Measurements from ENCODE around the gene MPC1L. TPM values are rescaled to one million over a fixed set of nuclear protein-coding genes. Genes with fewer than 3 reads are reported as not detected.
"Not testable (repeated sequence)": the region's sequence is repeated elsewhere in the genome, so short reads cannot be mapped to it uniquely, and the experiment has no call there.

Gene MPC1L
- total RNA-seq (not detected), polyA plus RNA-seq (not detected)

- Histone ChIP-seq H3K4me1 (ENCODE audit: control insufficient read depth in 4 of 4, insufficient read depth in 4 of 4, low read length in 3 of 4) (no peaks in the 10 kb centered on the region), H3K27me3 (ENCODE audit: control insufficient read depth in 4 of 4, insufficient read depth in 4 of 4, low read length in 3 of 4) (no peaks in the 10 kb centered on the region), H3K9me3 (ENCODE audit: control insufficient read depth in 4 of 4, low read length in 3 of 4) (peaks cover 0 to 9% (median 3%) of the 10 kb centered on the region in 4 donors), H3K9ac (ENCODE audit: low read depth in 1 of 2, low read length in 2 of 2) (no peak within 1 kb of the TSS), H3K36me3 (ENCODE audit: control insufficient read depth in 4 of 4, insufficient read depth in 3 of 4, low read depth in 1 of 4, low read length in 3 of 4) (peaks cover 0 to 7% (median 2%) of the 10 kb centered on the region in 4 donors), H3K27ac (ENCODE audit: low read depth in 1 of 2, low read length in 2 of 2) (no peak within 1 kb of the TSS), H3K4me3 (ENCODE audit: low read depth in 1 of 3, low read length in 3 of 3) (no peak within 1 kb of the TSS)
- DNase-seq (ENCODE audit: low spot score), result no peak
- TF ChIP-seq SP1 (IDR thresholded peaks at IDR 0.05) (no peak), RAD21 (IDR thresholded peaks at IDR 0.05) (no peak), HNF4G (IDR thresholded peaks at IDR 0.05) (no peak)
- WGBS, result 93% methylated on average over 38 of the region's 38 CpGs
These were observed at the start of gene MPC1L for GRCh38 chrX:40623139-40623536. TSS of gene MPC1L (plus strand) at chrX:40623428. CDS start at chrX:40623566, 138 bp downstream.

GRCh38 chrX:40573763-40574162 lies 49.5 kb upstream of the MPC1L start:
- H3K9me3 ChIP-seq (ENCODE audit: control insufficient read depth in 4 of 4, low read length in 3 of 4), result no peaks in the 10 kb centered on the region
- DNase-seq (ENCODE audit: low spot score), result peak; percentile 35
- H3K4me1 ChIP-seq (ENCODE audit: control insufficient read depth in 4 of 4, insufficient read depth in 4 of 4, low read length in 3 of 4), result no peaks in the 10 kb centered on the region
- no peaks in the 10 kb centered on the region for H3K27me3 ChIP-seq (ENCODE audit: control insufficient read depth in 4 of 4, insufficient read depth in 4 of 4, low read length in 3 of 4)
- no peak overlapping the region for H3K9ac ChIP-seq (ENCODE audit: low read depth in 1 of 2, low read length in 2 of 2)
- peak; percentile 24 for TF ChIP-seq CTCF (IDR thresholded peaks at IDR 0.05; ENCODE audit: low read depth, low read length, missing input control)
- TF ChIP-seq MAX (IDR thresholded peaks at IDR 0.05), result no peak
- TF ChIP-seq RAD21 (IDR thresholded peaks at IDR 0.05), result peak; percentile 7 to 40
- H3K4me3 ChIP-seq (ENCODE audit: low read depth in 1 of 3, low read length in 3 of 3), result no peak overlapping the region
- no peak overlapping the region for H3K27ac ChIP-seq (ENCODE audit: low read depth in 1 of 2, low read length in 2 of 2)
- no peaks in the 10 kb centered on the region for H3K36me3 ChIP-seq (ENCODE audit: control insufficient read depth in 4 of 4, insufficient read depth in 3 of 4, low read depth in 1 of 4, low read length in 3 of 4)
- 60% methylated on average over 2 of the region's 2 CpGs for WGBS

GRCh38 chrX:40575411-40575810 lies 47.8 kb upstream of the MPC1L start:
- H3K9ac ChIP-seq (ENCODE audit: low read depth in 1 of 2, low read length in 2 of 2); H3K36me3 ChIP-seq (ENCODE audit: control insufficient read depth in 4 of 4, insufficient read depth in 3 of 4, low read depth in 1 of 4, low read length in 3 of 4); H3K27ac ChIP-seq (ENCODE audit: low read depth in 1 of 2, low read length in 2 of 2); H3K4me1 ChIP-seq (ENCODE audit: control insufficient read depth in 4 of 4, insufficient read depth in 4 of 4, low read length in 3 of 4); H3K4me3 ChIP-seq (ENCODE audit: low read depth in 1 of 3, low read length in 3 of 3); H3K9me3 ChIP-seq (ENCODE audit: control insufficient read depth in 4 of 4, low read length in 3 of 4); H3K27me3 ChIP-seq (ENCODE audit: control insufficient read depth in 4 of 4, insufficient read depth in 4 of 4, low read length in 3 of 4); DNase-seq (ENCODE audit: low spot score): not testable (repeated sequence)
- WGBS, result 67% methylated on average over 2 of the region's 2 CpGs

- WGBS, result 93% methylated on average over 3 of the region's 3 CpGs
- Histone ChIP-seq H3K27me3 (ENCODE audit: control insufficient read depth in 4 of 4, insufficient read depth in 4 of 4, low read length in 3 of 4) (no peaks in the 10 kb centered on the region), H3K9ac (ENCODE audit: low read depth in 1 of 2, low read length in 2 of 2) (no peak overlapping the region), H3K9me3 (ENCODE audit: control insufficient read depth in 4 of 4, low read length in 3 of 4) (no peaks in the 10 kb centered on the region), H3K27ac (ENCODE audit: low read depth in 1 of 2, low read length in 2 of 2) (no peak overlapping the region), H3K36me3 (ENCODE audit: control insufficient read depth in 4 of 4, insufficient read depth in 3 of 4, low read depth in 1 of 4, low read length in 3 of 4) (no peaks in the 10 kb centered on the region), H3K4me1 (ENCODE audit: control insufficient read depth in 4 of 4, insufficient read depth in 4 of 4, low read length in 3 of 4) (no peaks in the 10 kb centered on the region), H3K4me3 (ENCODE audit: low read depth in 1 of 3, low read length in 3 of 3) (no peak overlapping the region)
- DNase-seq (ENCODE audit: low spot score), result no peak
- no peak for TF ChIP-seq HNF4G (IDR thresholded peaks at IDR 0.05)
These were observed 46.9 kb upstream of the MPC1L start for GRCh38 chrX:40576291-40576690.

GRCh38 chrX:40578039-40578695 lies 45.1 kb upstream of the MPC1L start:
- no peak overlapping the region for H3K4me3 ChIP-seq (ENCODE audit: low read depth in 1 of 3, low read length in 3 of 3)
- no peaks in the 10 kb centered on the region for H3K9me3 ChIP-seq (ENCODE audit: control insufficient read depth in 4 of 4, low read length in 3 of 4)
- H3K36me3 ChIP-seq (ENCODE audit: control insufficient read depth in 4 of 4, insufficient read depth in 3 of 4, low read depth in 1 of 4, low read length in 3 of 4), result no peaks in the 10 kb centered on the region
- no peak overlapping the region for H3K27ac ChIP-seq (ENCODE audit: low read depth in 1 of 2, low read length in 2 of 2)
- TF ChIP-seq SP1 (IDR thresholded peaks at IDR 0.05) (no peak), HNF4A (conservative IDR thresholded peaks at IDR 0.05) (no peak), HNF4G (IDR thresholded peaks at IDR 0.05) (no peak), TAF1 (conservative IDR thresholded peaks at IDR 0.05) (no peak), FOXA2 (IDR thresholded peaks at IDR 0.05) (no peak), CTCF (IDR thresholded peaks at IDR 0.05; ENCODE audit: low read depth, low read length, missing input control) (no peak), YY1 (IDR thresholded peaks at IDR 0.05) (no peak), NR2F2 (IDR thresholded peaks at IDR 0.05) (no peak), EGR1 (IDR thresholded peaks at IDR 0.05; ENCODE audit: low read depth in 2 of 2) (no peak), GABPA (IDR thresholded peaks at IDR 0.05 in 1 of 2, conservative IDR thresholded peaks at IDR 0.05 in 1 of 2) (no peak), FOXA1 (IDR thresholded peaks at IDR 0.05) (no peak), ATF3 (IDR thresholded peaks at IDR 0.05) (no peak), RXRA (IDR thresholded peaks at IDR 0.05) (no peak)
- peaks cover 0 to 13% (median 3%) of the 10 kb centered on the region in 4 donors for H3K4me1 ChIP-seq (ENCODE audit: control insufficient read depth in 4 of 4, insufficient read depth in 4 of 4, low read length in 3 of 4)
- H3K27me3 ChIP-seq (ENCODE audit: control insufficient read depth in 4 of 4, insufficient read depth in 4 of 4, low read length in 3 of 4), result no peaks in the 10 kb centered on the region
- 50% methylated on average over 7 of the region's 7 CpGs for WGBS
- no peak for DNase-seq (ENCODE audit: low spot score)
- H3K9ac ChIP-seq (ENCODE audit: low read depth in 1 of 2, low read length in 2 of 2), result no peak overlapping the region
